Smooth muscle cell of the pulmonary artery (primary cell): Measurements from ENCODE around the gene ACAA2. TPM values are rescaled to one million over a fixed set of nuclear protein-coding genes. Genes with fewer than 3 reads are reported as not detected.

Source experiments
- total RNA-seq: library from RNA; depleted of rRNA; stranded (reverse); fragments of >200 nt; gene quantifications from 2 replicates; pipeline ENCODE4 v1.2.3, GENCODE V29; 2014

Gene ACAA2, protein sequence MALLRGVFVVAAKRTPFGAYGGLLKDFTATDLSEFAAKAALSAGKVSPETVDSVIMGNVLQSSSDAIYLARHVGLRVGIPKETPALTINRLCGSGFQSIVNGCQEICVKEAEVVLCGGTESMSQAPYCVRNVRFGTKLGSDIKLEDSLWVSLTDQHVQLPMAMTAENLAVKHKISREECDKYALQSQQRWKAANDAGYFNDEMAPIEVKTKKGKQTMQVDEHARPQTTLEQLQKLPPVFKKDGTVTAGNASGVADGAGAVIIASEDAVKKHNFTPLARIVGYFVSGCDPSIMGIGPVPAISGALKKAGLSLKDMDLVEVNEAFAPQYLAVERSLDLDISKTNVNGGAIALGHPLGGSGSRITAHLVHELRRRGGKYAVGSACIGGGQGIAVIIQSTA
- 28.4 and 32.4 TPM in 2 replicates for total RNA-seq

DNA sequence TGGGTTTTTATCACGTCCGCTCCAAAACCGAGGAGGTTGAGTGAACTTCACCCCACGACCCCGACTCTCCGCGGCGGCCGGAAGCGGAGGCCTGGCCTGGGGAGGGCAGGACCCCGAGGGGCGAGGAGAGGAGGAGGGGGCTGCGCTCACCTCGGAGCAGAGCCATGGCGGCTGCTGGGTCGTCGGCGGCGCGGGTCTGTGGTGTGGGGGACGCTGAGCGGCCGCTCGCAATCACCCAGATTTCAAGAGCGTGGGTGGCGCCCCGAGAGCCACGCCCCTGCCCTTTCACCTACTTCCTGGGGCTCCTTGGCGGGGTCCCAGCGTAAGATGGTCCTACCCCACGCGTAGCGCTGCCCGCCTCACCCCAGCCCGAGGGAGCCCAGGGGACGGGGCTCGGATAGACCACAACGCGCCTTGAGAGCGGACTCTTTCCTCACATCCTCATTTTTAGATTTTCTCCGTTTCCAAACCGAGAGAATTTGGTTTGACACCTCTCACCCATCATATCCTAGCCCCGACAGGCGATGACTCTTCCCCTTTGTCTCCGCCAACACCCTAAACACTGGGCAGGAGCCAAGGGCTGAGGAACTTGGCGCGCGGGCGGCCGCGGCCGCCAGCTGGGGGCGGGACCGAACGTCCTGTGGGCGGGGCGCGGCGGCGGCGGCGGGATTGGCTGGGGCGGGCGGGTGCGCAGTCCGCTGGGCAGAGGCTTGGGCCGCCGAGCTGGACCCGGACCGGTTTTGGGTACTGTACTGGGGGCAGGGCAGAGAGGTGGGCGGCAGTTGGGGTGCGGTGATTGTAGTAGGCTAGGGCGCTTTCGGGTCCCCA lies at the start of gene ACAA2:
Gene ACAA2 (minus strand): TSS at position 215 of the 828 bp plus-strand sequence. CDS start 49 bp downstream, at position 166.

